Measurements from ENCODE around the gene SCRN1. TPM values are rescaled to one million over a fixed set of nuclear protein-coding genes. Genes with fewer than 3 reads are reported as not detected.

SCRN1 gene
- total and polyA plus RNA-seq, 2 donors (not counting 1 experiment from before 2014, with no cell fraction given) = 124 to 142 TPM

DNA sequence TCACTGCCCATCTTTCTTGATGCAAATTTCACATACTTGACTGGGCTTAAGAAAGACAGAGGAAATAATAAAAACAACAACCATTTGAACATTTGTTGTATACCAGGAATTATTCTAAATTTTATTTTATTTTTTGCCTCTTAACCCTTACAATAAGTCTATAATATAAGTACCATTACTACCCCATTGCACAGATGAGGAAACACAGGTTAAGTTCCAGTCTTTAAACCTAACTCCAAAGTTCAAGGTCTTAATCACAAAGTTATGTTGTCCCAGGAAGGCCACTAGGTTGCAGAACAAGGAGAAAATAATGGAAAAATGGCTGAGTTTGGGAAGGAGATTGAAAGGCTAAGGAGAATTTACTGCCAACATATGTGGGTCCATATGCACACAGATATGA, 33.4 kb upstream of the SCRN1 start:
- Histone ChIP-seq H2AFZ (ENCODE audit: low read length) (no peak overlapping the region), H3K4me1 (ENCODE audit: control insufficient read depth, extremely low read depth, insufficient read depth, low read length) (no peaks in the 10 kb centered on the region), H3K27me3 (ENCODE audit: control insufficient read depth, insufficient read depth, low read length) (no peaks in the 10 kb centered on the region), H3K4me3 (replicated peaks in 1 of 4; ENCODE audit: control extremely low read depth in 1 of 4, insufficient read depth in 1 of 4, low read depth in 3 of 4, low read length in 4 of 4) (no peak overlapping the region), H3K9me3 (ENCODE audit: control insufficient read depth, insufficient read depth, low read depth, low read length) (no peaks in the 10 kb centered on the region), H3K9ac (ENCODE audit: insufficient read depth, low read length) (no peak overlapping the region), H3K36me3 (ENCODE audit: control insufficient read depth, insufficient read depth, low read length) (no peaks in the 10 kb centered on the region), H3K27ac (ENCODE audit: insufficient read depth, low read length) (no peak overlapping the region), H3K4me2 (ENCODE audit: extremely low read depth, insufficient read depth, low read length) (no peak overlapping the region), H3K79me2 (ENCODE audit: control insufficient read depth, insufficient read depth, low read length) (peaks cover 8% of the 10 kb centered on the region), H4K20me1 (ENCODE audit: control insufficient read depth, extremely low read depth, insufficient read depth, low read length) (no peaks in the 10 kb centered on the region)
- TF ChIP-seq, protein P1, sequence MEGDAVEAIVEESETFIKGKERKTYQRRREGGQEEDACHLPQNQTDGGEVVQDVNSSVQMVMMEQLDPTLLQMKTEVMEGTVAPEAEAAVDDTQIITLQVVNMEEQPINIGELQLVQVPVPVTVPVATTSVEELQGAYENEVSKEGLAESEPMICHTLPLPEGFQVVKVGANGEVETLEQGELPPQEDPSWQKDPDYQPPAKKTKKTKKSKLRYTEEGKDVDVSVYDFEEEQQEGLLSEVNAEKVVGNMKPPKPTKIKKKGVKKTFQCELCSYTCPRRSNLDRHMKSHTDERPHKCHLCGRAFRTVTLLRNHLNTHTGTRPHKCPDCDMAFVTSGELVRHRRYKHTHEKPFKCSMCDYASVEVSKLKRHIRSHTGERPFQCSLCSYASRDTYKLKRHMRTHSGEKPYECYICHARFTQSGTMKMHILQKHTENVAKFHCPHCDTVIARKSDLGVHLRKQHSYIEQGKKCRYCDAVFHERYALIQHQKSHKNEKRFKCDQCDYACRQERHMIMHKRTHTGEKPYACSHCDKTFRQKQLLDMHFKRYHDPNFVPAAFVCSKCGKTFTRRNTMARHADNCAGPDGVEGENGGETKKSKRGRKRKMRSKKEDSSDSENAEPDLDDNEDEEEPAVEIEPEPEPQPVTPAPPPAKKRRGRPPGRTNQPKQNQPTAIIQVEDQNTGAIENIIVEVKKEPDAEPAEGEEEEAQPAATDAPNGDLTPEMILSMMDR (conservative IDR thresholded peaks at IDR 0.05 in 1 of 2, IDR thresholded peaks at IDR 0.05 in 1 of 2; ENCODE audit: low read depth in 1 of 2, low read length in 2 of 2) = no peak
- no peak for TF ChIP-seq EZH2 (IDR thresholded peaks at IDR 0.05; ENCODE audit: low read length, missing control alignments)
- DNase-seq (ENCODE audit: low read depth in 2 of 2) = no peak

DNA sequence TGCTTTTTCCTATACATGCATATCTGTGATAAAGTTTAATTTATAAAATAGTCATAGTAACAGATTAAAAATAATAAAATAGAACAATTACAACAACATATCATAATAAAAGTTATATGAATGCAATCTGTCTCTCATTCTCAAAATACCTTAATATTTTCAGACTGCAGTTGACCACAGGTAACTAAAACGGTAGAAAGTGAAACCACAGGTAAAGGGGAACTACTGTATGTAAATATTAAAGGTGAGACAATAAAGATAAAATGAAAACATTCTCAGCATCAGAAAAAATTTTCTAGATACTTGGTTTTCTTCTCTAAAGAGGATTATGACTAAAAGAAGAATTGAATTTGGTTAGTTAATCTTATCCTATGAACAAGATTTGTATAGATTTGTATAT, 30.9 kb upstream of the SCRN1 start:
- Histone ChIP-seq H3K27ac (ENCODE audit: insufficient read depth, low read length) (no peak overlapping the region), H4K20me1 (ENCODE audit: control insufficient read depth, extremely low read depth, insufficient read depth, low read length) (no peaks in the 10 kb centered on the region), H3K9ac (ENCODE audit: insufficient read depth, low read length) (no peak overlapping the region), H3K79me2 (ENCODE audit: control insufficient read depth, insufficient read depth, low read length) (peaks cover 3% of the 10 kb centered on the region), H3K4me2 (ENCODE audit: extremely low read depth, insufficient read depth, low read length) (no peak overlapping the region), H2AFZ (ENCODE audit: low read length) (no peak overlapping the region), H3K4me3 (replicated peaks in 1 of 4; ENCODE audit: control extremely low read depth in 1 of 4, insufficient read depth in 1 of 4, low read depth in 3 of 4, low read length in 4 of 4) (no peak overlapping the region), H3K9me3 (ENCODE audit: control insufficient read depth, insufficient read depth, low read depth, low read length) (no peaks in the 10 kb centered on the region), H3K27me3 (ENCODE audit: control insufficient read depth, insufficient read depth, low read length) (no peaks in the 10 kb centered on the region), H3K36me3 (ENCODE audit: control insufficient read depth, insufficient read depth, low read length) (no peaks in the 10 kb centered on the region), H3K4me1 (ENCODE audit: control insufficient read depth, extremely low read depth, insufficient read depth, low read length) (no peaks in the 10 kb centered on the region)
- TF ChIP-seq, protein P1 (conservative IDR thresholded peaks at IDR 0.05 in 1 of 2, IDR thresholded peaks at IDR 0.05 in 1 of 2; ENCODE audit: low read depth in 1 of 2, low read length in 2 of 2) = no peak
- TF ChIP-seq EZH2 (IDR thresholded peaks at IDR 0.05; ENCODE audit: low read length, missing control alignments) = no peak
- no peak for DNase-seq (ENCODE audit: low read depth in 2 of 2)

DNA sequence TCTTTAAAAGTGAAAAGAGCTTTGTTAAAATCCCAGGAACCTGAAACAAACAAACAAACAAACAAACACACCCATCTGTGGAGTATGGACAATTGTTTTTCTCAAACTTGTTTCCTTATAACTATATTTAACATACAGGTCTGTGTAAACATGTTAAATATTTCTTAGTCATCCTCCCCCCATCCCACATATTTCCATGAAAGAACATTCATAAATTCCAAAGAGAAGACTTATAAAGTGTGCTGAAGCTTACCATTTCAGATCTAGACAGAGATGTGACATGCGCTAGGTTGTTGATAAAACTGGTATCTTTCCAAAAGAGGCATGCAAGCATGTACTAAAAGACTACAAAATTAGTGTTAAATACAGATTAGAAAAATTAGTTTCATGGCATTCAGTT, 30.4 kb upstream of the SCRN1 start:
- no peak overlapping the region for H3K9ac ChIP-seq (ENCODE audit: insufficient read depth, low read length)
- no peak for TF ChIP-seq EZH2 (IDR thresholded peaks at IDR 0.05; ENCODE audit: low read length, missing control alignments)
- TF ChIP-seq, protein P1 (conservative IDR thresholded peaks at IDR 0.05 in 1 of 2, IDR thresholded peaks at IDR 0.05 in 1 of 2; ENCODE audit: low read depth in 1 of 2, low read length in 2 of 2) = no peak
- H3K4me2 ChIP-seq (ENCODE audit: extremely low read depth, insufficient read depth, low read length) = no peak overlapping the region
- H3K27me3 ChIP-seq (ENCODE audit: control insufficient read depth, insufficient read depth, low read length) = no peaks in the 10 kb centered on the region
- no peaks in the 10 kb centered on the region for H3K9me3 ChIP-seq (ENCODE audit: control insufficient read depth, insufficient read depth, low read depth, low read length)
- peaks cover 2% of the 10 kb centered on the region for H3K79me2 ChIP-seq (ENCODE audit: control insufficient read depth, insufficient read depth, low read length)
- peak in 1 of 2 donors; percentile 10 for DNase-seq (ENCODE audit: low read depth in 2 of 2)
- H3K4me3 ChIP-seq (replicated peaks in 1 of 4; ENCODE audit: control extremely low read depth in 1 of 4, insufficient read depth in 1 of 4, low read depth in 3 of 4, low read length in 4 of 4) = no peak overlapping the region
- no peak overlapping the region for H3K27ac ChIP-seq (ENCODE audit: insufficient read depth, low read length)
- H3K36me3 ChIP-seq (ENCODE audit: control insufficient read depth, insufficient read depth, low read length) = no peaks in the 10 kb centered on the region
- H3K4me1 ChIP-seq (ENCODE audit: control insufficient read depth, extremely low read depth, insufficient read depth, low read length) = no peaks in the 10 kb centered on the region
- H2AFZ ChIP-seq (ENCODE audit: low read length) = no peak overlapping the region
- no peaks in the 10 kb centered on the region for H4K20me1 ChIP-seq (ENCODE audit: control insufficient read depth, extremely low read depth, insufficient read depth, low read length)

Measured in fibroblast of lung (primary cell).